Neural cell (in vitro differentiated cells): ENCODE measurements around the gene HIVEP3. TPM values are rescaled to one million over a fixed set of nuclear protein-coding genes. Genes with fewer than 3 reads are reported as not detected.

ENCODE experiments used
- H2AFZ ChIP-seq: fragments of 200-600, 300-800 bp; sonication (generic), shearing (Covaris generic); 2 replicates; pipeline ENCODE4 v1.6.0; 2014; ENCODE audit warnings: low read depth, mild to moderate bottlenecking, antibody characterized with exemption, low read length, moderate library complexity
- H3F3A ChIP-seq: fragments of 200-600 bp; shearing (Covaris generic); 2 replicates; pipeline ENCODE4 v1.6.1; 2016; ENCODE audit warnings: mild to moderate bottlenecking, moderate library complexity, mixed read lengths, antibody characterized with exemption, low read length; ENCODE audit not compliant: insufficient read depth, poor library complexity, severe bottlenecking
- H3K27ac ChIP-seq: fragments of 200-600, 300-800 bp; sonication (generic), shearing (Covaris generic); 2 replicates; pipeline ENCODE4 v1.5.1; 2014; ENCODE audit warnings: mild to moderate bottlenecking, low read length, moderate library complexity
- H3K27me3 ChIP-seq: fragments of 300-800, 200-600 bp; sonication (generic), shearing (Covaris generic); 2 replicates; pipeline ENCODE4 v1.6.0; 2014; ENCODE audit warnings: mild to moderate bottlenecking, low read depth, low read length, moderate library complexity; ENCODE audit not compliant: insufficient read depth
- H3K36me3 ChIP-seq: fragments of 300-800, 200-600 bp; sonication (generic), shearing (Covaris generic); 2 replicates; pipeline ENCODE4 v1.5.1; 2014; ENCODE audit warnings: mild to moderate bottlenecking, antibody characterized with exemption, low read length, moderate library complexity; ENCODE audit not compliant: insufficient read depth
- H3K4me2 ChIP-seq: fragments of 300-800, 200-600 bp; sonication (generic), shearing (Covaris generic); 2 replicates; pipeline ENCODE4 v1.6.0; 2014; ENCODE audit warnings: mild to moderate bottlenecking, low read length
- H3K4me3 ChIP-seq: fragments of 300-800, 200-600 bp; sonication (generic), shearing (Covaris generic); 2 replicates; pipeline ENCODE4 v1.5.1; 2014; ENCODE audit warnings: mild to moderate bottlenecking, low read length, moderate library complexity
- H3K79me2 ChIP-seq: fragments of 200-600 bp; shearing (Covaris generic); replicated peaks from 2 replicates; pipeline ENCODE4 v1.6.0; 2014; ENCODE audit warnings: mild to moderate bottlenecking, low read length, moderate library complexity; ENCODE audit not compliant: insufficient read depth
- H3K9ac ChIP-seq: fragments of 300-800, 200-600 bp; sonication (generic), shearing (Covaris generic); 2 replicates; pipeline ENCODE4 v1.6.1; 2016; ENCODE audit warnings: mild to moderate bottlenecking, low read length, mixed read lengths
- H3K9me2 ChIP-seq: fragments of 200-600 bp; shearing (Covaris generic); 2 replicates; pipeline ENCODE4 v1.6.1; 2016; ENCODE audit warnings: mild to moderate bottlenecking, low read length, mixed read lengths; ENCODE audit not compliant: insufficient read depth
- H3K9me3 ChIP-seq: fragments of 200-600, 300-800 bp; sonication (generic), shearing (Covaris generic); 2 replicates; pipeline ENCODE4 v1.6.1; 2016; ENCODE audit warnings: mild to moderate bottlenecking, mixed run types, low read length, moderate library complexity, mixed read lengths
- H4K20me1 ChIP-seq: fragments of 200-600 bp; shearing (Covaris generic); 2 replicates; pipeline ENCODE4 v1.6.1; 2016; ENCODE audit warnings: mild to moderate bottlenecking, mixed run types; ENCODE audit not compliant: insufficient read depth
- EP300 ChIP-seq: fragments of 450-650 bp; conservative IDR thresholded peaks from 2 replicates; pipeline ENCODE4 v1.6.1; 2014; ENCODE audit warnings: antibody characterized with exemption, mild to moderate bottlenecking, moderate library complexity; ENCODE audit not compliant: poor library complexity, severe bottlenecking
- EZH2 ChIP-seq: fragments of 200-600, 300-800 bp; shearing (Covaris generic), sonication (generic); IDR thresholded peaks from 2 replicates; pipeline ENCODE4 v1.6.1; 2014; ENCODE audit warnings: antibody characterized with exemption, low read length, borderline replicate concordance, mild to moderate bottlenecking; ENCODE audit not compliant: insufficient read depth, poor library complexity, severe bottlenecking
- MXI1 ChIP-seq: fragments of 450-650 bp; conservative IDR thresholded peaks from 2 replicates; pipeline ENCODE4 v1.6.1; 2014; ENCODE audit warnings: antibody characterized with exemption, mild to moderate bottlenecking; ENCODE audit not compliant: poor library complexity, severe bottlenecking
- POLR2AphosphoS5 ChIP-seq: IDR thresholded peaks from 2 replicates; pipeline ENCODE4 v1.6.1; 2012
- RAD21 ChIP-seq: fragments of 450-650 bp; conservative IDR thresholded peaks from 2 replicates; pipeline ENCODE4 v1.6.1; 2014; ENCODE audit warnings: antibody characterized with exemption, mild to moderate bottlenecking, moderate library complexity
- SMC3 ChIP-seq: fragments of 450-650 bp; conservative IDR thresholded peaks from 2 replicates; pipeline ENCODE4 v1.6.1; 2014; ENCODE audit warnings: antibody characterized with exemption, mild to moderate bottlenecking, moderate library complexity; ENCODE audit not compliant: poor library complexity
- TAF1 ChIP-seq: IDR thresholded peaks from 2 replicates; pipeline ENCODE4 v1.6.1; 2012; ENCODE audit warnings: low read depth
- polyA plus RNA-seq: library from polyadenylated mRNA; depleted of rRNA; stranded (reverse); fragments of >200 nt; gene quantifications from 2 replicates; pipeline ENCODE4 v1.2.3, GENCODE V29; 2014
- TF ChIP-seq, protein P1 (sequence below): fragments of 450-650 bp; IDR thresholded peaks from 2 replicates; pipeline ENCODE4 v1.5.1; 2014; ENCODE audit warnings: antibody characterized with exemption, mild to moderate bottlenecking, moderate library complexity; ENCODE audit not compliant: poor library complexity, severe bottlenecking
- TF ChIP-seq, protein P2 (sequence below): IDR thresholded peaks from 2 replicates; pipeline ENCODE4 v1.6.1; 2012; ENCODE audit warnings: borderline replicate concordance

The HIVEP3 gene
- polyA plus RNA-seq, 1 donor from 2014 or later, result 2.6 TPM

DNA sequence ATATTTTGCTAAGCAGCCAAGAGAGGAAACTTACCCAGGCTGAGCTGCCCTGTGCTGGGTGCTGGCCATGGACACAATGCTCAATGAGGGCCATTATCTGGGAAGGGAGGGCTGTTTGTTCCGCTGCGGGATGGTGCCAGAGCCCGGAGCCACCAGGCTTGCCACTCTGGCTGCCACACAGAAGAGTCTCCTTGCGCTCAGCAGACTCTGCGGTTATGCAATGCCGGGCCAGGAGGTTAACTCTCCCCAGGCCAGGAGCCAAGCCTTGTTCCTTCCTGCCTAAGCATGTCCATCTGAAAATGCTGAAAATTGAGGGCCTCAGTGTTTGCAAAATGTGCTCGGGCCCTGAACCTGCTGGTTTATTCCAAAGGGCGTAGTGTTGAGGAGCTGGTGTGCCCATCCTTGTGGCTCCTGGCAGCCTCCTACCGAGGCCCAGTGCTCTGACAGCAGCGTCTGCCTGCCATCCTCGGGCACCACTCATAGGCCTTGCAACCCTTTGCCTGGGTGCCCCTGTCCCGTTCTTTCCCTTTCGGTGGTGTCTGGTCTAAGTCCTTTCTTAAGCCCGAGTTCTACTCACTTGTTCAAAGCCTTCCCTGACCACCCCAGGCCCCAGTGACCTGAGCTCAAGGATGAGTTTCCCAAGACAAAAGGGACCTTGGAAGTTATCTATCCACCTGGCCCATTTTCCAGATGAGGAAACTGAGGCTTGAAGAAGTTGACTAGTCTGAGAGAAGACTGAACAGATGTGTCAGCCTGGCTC lies 300.5 kb downstream of the HIVEP3 start:
- H3K27me3 ChIP-seq, result no peaks in the 10 kb centered on the region
- no peak for TF ChIP-seq EZH2
- TF ChIP-seq, protein P1, sequence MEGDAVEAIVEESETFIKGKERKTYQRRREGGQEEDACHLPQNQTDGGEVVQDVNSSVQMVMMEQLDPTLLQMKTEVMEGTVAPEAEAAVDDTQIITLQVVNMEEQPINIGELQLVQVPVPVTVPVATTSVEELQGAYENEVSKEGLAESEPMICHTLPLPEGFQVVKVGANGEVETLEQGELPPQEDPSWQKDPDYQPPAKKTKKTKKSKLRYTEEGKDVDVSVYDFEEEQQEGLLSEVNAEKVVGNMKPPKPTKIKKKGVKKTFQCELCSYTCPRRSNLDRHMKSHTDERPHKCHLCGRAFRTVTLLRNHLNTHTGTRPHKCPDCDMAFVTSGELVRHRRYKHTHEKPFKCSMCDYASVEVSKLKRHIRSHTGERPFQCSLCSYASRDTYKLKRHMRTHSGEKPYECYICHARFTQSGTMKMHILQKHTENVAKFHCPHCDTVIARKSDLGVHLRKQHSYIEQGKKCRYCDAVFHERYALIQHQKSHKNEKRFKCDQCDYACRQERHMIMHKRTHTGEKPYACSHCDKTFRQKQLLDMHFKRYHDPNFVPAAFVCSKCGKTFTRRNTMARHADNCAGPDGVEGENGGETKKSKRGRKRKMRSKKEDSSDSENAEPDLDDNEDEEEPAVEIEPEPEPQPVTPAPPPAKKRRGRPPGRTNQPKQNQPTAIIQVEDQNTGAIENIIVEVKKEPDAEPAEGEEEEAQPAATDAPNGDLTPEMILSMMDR, result no peak
- no peak for TF ChIP-seq MXI1
- no peak for TF ChIP-seq RAD21
- TF ChIP-seq EP300, result no peak
- TF ChIP-seq POLR2AphosphoS5, result no peak
- TF ChIP-seq TAF1, result no peak
- TF ChIP-seq SMC3, result no peak
- TF ChIP-seq, protein P2, sequence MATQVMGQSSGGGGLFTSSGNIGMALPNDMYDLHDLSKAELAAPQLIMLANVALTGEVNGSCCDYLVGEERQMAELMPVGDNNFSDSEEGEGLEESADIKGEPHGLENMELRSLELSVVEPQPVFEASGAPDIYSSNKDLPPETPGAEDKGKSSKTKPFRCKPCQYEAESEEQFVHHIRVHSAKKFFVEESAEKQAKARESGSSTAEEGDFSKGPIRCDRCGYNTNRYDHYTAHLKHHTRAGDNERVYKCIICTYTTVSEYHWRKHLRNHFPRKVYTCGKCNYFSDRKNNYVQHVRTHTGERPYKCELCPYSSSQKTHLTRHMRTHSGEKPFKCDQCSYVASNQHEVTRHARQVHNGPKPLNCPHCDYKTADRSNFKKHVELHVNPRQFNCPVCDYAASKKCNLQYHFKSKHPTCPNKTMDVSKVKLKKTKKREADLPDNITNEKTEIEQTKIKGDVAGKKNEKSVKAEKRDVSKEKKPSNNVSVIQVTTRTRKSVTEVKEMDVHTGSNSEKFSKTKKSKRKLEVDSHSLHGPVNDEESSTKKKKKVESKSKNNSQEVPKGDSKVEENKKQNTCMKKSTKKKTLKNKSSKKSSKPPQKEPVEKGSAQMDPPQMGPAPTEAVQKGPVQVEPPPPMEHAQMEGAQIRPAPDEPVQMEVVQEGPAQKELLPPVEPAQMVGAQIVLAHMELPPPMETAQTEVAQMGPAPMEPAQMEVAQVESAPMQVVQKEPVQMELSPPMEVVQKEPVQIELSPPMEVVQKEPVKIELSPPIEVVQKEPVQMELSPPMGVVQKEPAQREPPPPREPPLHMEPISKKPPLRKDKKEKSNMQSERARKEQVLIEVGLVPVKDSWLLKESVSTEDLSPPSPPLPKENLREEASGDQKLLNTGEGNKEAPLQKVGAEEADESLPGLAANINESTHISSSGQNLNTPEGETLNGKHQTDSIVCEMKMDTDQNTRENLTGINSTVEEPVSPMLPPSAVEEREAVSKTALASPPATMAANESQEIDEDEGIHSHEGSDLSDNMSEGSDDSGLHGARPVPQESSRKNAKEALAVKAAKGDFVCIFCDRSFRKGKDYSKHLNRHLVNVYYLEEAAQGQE, result no peak
- H3K4me3 ChIP-seq, result no peak overlapping the region
- H3F3A ChIP-seq, result no peaks in the 10 kb centered on the region
- H3K36me3 ChIP-seq, result no peaks in the 10 kb centered on the region
- H3K9me3 ChIP-seq, result no peaks in the 10 kb centered on the region
- no peak overlapping the region for H3K4me2 ChIP-seq
- no peak overlapping the region for H3K27ac ChIP-seq
- H4K20me1 ChIP-seq, result no peaks in the 10 kb centered on the region
- no peaks in the 10 kb centered on the region for H3K79me2 ChIP-seq
- no peak overlapping the region for H3K9ac ChIP-seq
- H3K9me2 ChIP-seq, result no peaks in the 10 kb centered on the region
- H2AFZ ChIP-seq, result no peak overlapping the region

DNA sequence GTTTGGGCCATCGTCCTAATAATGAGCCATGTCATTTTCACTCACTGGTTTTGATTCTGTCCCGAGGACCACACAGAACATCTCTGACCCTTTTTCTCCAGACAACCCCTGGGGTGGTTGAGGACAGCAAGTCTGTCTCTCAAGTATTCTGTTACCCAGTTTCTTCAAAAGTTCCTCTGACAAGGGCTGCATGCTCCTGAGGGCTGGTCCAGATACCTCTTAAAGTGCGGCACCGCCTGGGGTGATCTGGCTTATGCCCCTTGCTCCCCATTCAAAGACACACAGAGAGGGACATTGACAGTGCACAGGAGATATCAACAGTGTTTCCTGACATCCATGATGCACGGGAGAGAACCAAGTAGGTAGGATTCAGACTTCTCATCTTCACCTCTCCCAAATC lies 301.4 kb downstream of the HIVEP3 start:
- Histone ChIP-seq H3K36me3 (no peaks in the 10 kb centered on the region), H3K27me3 (no peaks in the 10 kb centered on the region), H3K9me3 (no peaks in the 10 kb centered on the region), H3K79me2 (no peaks in the 10 kb centered on the region), H2AFZ (no peak overlapping the region), H3K27ac (no peak overlapping the region), H3K4me3 (no peak overlapping the region), H3K9ac (no peak overlapping the region), H3K4me2 (no peak overlapping the region), H4K20me1 (no peaks in the 10 kb centered on the region), H3K9me2 (no peaks in the 10 kb centered on the region), H3F3A (no peaks in the 10 kb centered on the region)
- TF ChIP-seq, protein P2, result no peak
- TF ChIP-seq SMC3 (no peak), MXI1 (no peak), TAF1 (no peak), EP300 (no peak), EZH2 (no peak), POLR2AphosphoS5 (no peak), RAD21 (no peak)
- TF ChIP-seq, protein P1, result no peak
